Breast epithelium (tissue), 4 donors: ENCODE results near the gene HLA-DQA1. TPM values are rescaled to one million over a fixed set of nuclear protein-coding genes. Genes with fewer than 3 reads are reported as not detected.

Experiments used
- DNase-seq, 2 donors: peaks; one replicate each; pipeline ENCODE4 v3.0.0-alpha.2; 2019; ENCODE audit warnings: low spot score in 2 of 2
- H3K27ac ChIP-seq, 2 donors: fragments of 200-600 bp; sonication (generic) in 1 of 2; one replicate each; pipeline ENCODE4 v1.5.1; 2016 to 2019; ENCODE audit warnings: mild to moderate bottlenecking in 1 of 2
- H3K27me3 ChIP-seq, 2 donors: fragments of 200-600 bp; sonication (generic) in 1 of 2; one replicate each; pipeline versions ENCODE4 v1.5.1 to v1.6.0; 2017 to 2019; ENCODE audit warnings: control low read depth in 1 of 2, mild to moderate bottlenecking in 1 of 2
- H3K36me3 ChIP-seq: fragments of 200-600 bp; one replicate; pipeline ENCODE4 v1.5.1; 2019
- H3K4me1 ChIP-seq, 2 donors: fragments of 200-600 bp; sonication (generic); one replicate each; pipeline ENCODE4 v1.5.1; 2016 to 2019; ENCODE audit warnings: control low read depth in 1 of 2
- H3K4me3 ChIP-seq, 3 donors: fragments of 200-600 bp; sonication (generic); 1 replicate in 2 of 3; 2 replicates in 1 of 3; pipeline ENCODE4 v1.5.1; 2016 to 2019; ENCODE audit warnings: mild to moderate bottlenecking in 3 of 3, moderate library complexity in 2 of 3
- H3K9me3 ChIP-seq, 2 donors: fragments of 200-600 bp; sonication (generic) in 1 of 2; one replicate each; pipeline ENCODE4 v1.5.1; 2016 to 2019; ENCODE audit warnings: control low read depth in 1 of 2
- POLR2A ChIP-seq: fragments of 450-650 bp; IDR thresholded peaks from one replicate; pipeline ENCODE4 v1.6.1; 2016; ENCODE audit warnings: antibody characterized with exemption, mild to moderate bottlenecking, moderate library complexity
- POLR2AphosphoS5 ChIP-seq, 3 donors: sonication (generic); formaldehyde crosslinking; IDR thresholded peaks; one replicate each; pipeline ENCODE4 v1.6.1; 2017; ENCODE audit warnings: antibody characterized with exemption in 3 of 3
- intact Hi-C: fragments of 100-400 bp; cut with DNase I; formaldehyde crosslinking; loops from one replicate; pipeline ENCODE4 v1.15.1; 2023; ENCODE audit warnings: low total_unique reads
- total RNA-seq, 3 donors: library from RNA; depleted of rRNA; stranded (reverse); fragments of >200 nt; gene quantifications; one replicate each; pipeline ENCODE4 v1.1.0, GENCODE V29; 2016
- TF ChIP-seq, protein P1 (sequence below), 3 donors: fragments of 450-650 bp; IDR thresholded peaks; one replicate each; pipeline ENCODE4 v1.5.1; 2016 to 2017; ENCODE audit warnings: antibody characterized with exemption in 3 of 3, mild to moderate bottlenecking in 3 of 3, moderate library complexity in 3 of 3

The HLA-DQA1 gene
- total RNA-seq, 3 donors from 2014 or later = 1.6 to 19.2 (median 15.0) TPM

DNA sequence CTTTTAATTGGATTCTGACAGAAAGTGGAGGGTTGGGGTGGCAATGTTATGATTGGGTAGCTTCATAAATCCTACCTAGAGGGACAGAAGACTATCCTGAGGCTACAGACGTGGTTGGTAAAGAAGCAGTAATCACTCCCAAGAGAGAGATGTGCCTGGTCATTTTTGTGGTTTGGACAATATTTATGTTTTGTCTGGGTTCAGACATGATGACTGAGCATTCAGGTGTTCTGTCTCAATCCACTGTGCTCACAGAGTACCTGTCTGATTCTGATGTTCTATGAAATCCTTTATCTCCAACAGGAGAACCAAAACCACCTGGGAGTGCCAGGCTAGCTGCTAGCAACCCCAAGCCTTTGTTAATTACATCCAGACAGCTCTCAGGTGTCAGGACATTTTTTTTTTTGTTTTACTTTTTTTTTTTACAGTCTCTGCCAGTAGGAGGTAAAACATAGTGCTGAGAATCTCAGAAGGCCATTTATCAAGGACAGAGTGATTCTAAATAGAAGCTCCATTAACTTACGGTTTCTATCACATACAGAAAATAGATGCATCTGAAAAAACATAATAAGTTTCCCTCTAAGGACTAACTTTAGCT, 1.6 kb upstream of the HLA-DQA1 start:
- Histone ChIP-seq H3K4me3 (no peak overlapping the region), H3K27me3 (no peaks in the 10 kb centered on the region), H3K36me3 (no peaks in the 10 kb centered on the region), H3K4me1 (no peaks in the 10 kb centered on the region), H3K9me3 (no peaks in the 10 kb centered on the region), H3K27ac (no peak overlapping the region)
- no peak for DNase-seq
- intact Hi-C loops = no loop called here
- TF ChIP-seq POLR2A = no peak
- TF ChIP-seq POLR2AphosphoS5 (IDR thresholded peaks at IDR 0.05) = no peak
- TF ChIP-seq, protein P1, sequence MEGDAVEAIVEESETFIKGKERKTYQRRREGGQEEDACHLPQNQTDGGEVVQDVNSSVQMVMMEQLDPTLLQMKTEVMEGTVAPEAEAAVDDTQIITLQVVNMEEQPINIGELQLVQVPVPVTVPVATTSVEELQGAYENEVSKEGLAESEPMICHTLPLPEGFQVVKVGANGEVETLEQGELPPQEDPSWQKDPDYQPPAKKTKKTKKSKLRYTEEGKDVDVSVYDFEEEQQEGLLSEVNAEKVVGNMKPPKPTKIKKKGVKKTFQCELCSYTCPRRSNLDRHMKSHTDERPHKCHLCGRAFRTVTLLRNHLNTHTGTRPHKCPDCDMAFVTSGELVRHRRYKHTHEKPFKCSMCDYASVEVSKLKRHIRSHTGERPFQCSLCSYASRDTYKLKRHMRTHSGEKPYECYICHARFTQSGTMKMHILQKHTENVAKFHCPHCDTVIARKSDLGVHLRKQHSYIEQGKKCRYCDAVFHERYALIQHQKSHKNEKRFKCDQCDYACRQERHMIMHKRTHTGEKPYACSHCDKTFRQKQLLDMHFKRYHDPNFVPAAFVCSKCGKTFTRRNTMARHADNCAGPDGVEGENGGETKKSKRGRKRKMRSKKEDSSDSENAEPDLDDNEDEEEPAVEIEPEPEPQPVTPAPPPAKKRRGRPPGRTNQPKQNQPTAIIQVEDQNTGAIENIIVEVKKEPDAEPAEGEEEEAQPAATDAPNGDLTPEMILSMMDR (IDR thresholded peaks at IDR 0.05) = no peak

DNA sequence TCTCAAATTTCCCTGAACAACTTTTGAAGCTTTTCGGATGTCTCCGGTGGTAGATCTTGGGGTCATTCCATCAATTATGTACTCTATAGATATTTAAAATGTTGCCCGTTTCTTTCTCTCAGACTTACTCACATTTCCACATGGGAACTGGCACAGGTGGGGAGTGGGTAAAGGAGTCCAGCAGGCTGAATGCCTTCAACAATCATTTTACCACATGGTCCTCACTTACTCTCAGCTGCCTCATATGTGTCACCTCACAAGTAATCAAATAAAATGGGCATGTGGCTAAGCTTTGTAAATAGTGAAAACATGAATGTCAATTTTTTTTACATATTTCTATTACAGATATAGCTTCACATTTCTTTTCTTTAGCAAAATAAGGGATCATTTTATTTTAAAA, 677 bp downstream of the HLA-DQA1 start:
- no peak overlapping the region for H3K4me3 ChIP-seq
- intact Hi-C loops = no loop called here
- no peaks in the 10 kb centered on the region for H3K27me3 ChIP-seq
- no peak overlapping the region for H3K27ac ChIP-seq
- TF ChIP-seq POLR2A (no peak), POLR2AphosphoS5 (IDR thresholded peaks at IDR 0.05) (no peak)
- TF ChIP-seq, protein P1 (IDR thresholded peaks at IDR 0.05) = no peak
- no peak for DNase-seq
- no peaks in the 10 kb centered on the region for H3K9me3 ChIP-seq
- no peaks in the 10 kb centered on the region for H3K36me3 ChIP-seq
- no peaks in the 10 kb centered on the region for H3K4me1 ChIP-seq

DNA sequence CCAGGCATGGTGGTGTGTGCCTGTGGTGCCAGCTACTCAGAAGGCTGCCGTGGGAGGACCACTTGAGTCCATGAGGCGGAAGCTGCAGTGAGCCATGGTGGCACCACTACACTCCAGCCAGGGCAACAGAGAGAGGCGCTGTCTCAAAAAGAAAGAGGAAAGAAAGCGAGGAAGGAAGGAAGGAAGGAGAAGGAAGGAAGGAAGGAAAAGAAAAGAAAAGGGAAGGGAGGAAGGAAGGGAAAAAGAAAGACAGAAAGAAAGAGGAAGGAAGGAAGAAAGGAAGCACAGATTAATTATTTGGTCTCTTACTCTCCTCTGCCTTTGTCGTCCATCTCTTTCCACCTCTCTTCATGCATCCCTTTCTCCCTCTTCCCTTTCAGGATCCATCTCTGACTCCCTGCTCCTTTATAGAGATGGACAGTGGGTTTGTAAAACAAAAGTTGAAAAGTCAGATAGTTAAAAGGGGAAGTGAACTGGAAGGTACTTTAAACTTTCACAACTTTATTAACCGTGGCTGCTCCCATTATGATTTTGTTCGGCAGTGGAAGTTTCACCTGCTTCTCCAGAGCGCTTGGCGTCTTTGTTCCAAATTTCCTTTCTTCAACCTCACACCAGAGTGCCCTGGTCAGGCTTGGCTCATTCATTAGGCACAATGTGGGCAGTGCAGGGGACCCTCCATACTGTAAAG, 1.5 kb downstream of the HLA-DQA1 start:
- no peaks in the 10 kb centered on the region for H3K36me3 ChIP-seq
- H3K9me3 ChIP-seq = no peaks in the 10 kb centered on the region
- DNase-seq = no peak
- H3K27me3 ChIP-seq = no peaks in the 10 kb centered on the region
- TF ChIP-seq, protein P1 (IDR thresholded peaks at IDR 0.05) = no peak
- TF ChIP-seq POLR2AphosphoS5 (IDR thresholded peaks at IDR 0.05) (no peak), POLR2A (no peak)
- intact Hi-C loops = no loop called here
- H3K27ac ChIP-seq = no peak overlapping the region
- H3K4me3 ChIP-seq = no peak overlapping the region
- H3K4me1 ChIP-seq = no peaks in the 10 kb centered on the region

DNA sequence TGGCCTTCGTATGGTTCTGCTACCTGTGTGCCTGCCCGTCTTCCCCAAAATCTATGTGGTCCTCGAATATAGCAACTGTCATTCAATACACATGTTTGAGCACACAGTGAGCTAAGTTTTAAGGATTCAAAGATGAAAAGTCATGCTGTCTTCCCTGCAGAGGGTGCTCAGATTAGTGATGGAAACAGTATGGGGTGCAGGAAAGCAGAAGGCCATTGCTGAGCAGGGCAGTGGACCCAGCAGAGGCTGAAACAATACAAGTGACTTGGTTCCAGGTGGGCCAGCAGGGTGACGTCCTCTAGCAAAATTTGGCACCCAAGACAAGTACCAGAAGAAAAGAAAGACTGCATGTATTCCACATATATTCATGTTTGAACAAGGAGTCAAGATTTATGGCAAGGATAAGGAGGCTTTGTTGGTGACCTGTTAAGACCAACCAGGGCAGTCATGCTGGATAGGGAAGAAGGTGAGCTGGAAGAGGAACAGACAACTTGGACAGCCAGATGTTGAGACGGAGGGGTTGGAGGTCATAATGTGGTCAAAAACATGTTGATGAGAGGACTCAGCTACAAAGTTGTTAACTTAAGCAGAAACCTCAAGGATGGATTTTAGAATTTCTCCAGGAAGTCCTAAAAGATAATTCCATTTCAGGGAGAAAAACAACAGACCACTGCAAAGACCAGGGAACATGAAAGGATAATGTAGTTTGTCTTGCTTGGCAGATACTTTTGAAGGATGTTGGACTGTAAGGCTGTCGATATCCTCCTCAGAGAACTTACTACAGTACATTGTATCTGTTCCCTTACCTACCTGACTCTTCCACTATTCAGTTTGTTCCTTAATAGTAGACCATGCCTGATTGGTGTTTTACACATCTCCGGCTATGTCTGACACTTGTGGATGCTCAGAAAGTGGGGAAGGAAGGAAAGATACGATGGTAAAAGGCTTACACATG, 2.5 kb downstream of the HLA-DQA1 start:
- Histone ChIP-seq H3K36me3 (no peaks in the 10 kb centered on the region), H3K27me3 (no peaks in the 10 kb centered on the region), H3K4me3 (no peak overlapping the region), H3K4me1 (no peaks in the 10 kb centered on the region), H3K27ac (no peak overlapping the region), H3K9me3 (no peaks in the 10 kb centered on the region)
- TF ChIP-seq, protein P1 (IDR thresholded peaks at IDR 0.05) = no peak
- no peak for TF ChIP-seq POLR2AphosphoS5 (IDR thresholded peaks at IDR 0.05)
- no peak for TF ChIP-seq POLR2A
- DNase-seq = no peak
- intact Hi-C loops = no loop called here
